Astrocyte of the cerebellum (primary cell): ENCODE results near the gene ADAMTS7.
"Not testable (repeated sequence)": the region's sequence is repeated elsewhere in the genome, so short reads cannot be mapped to it uniquely, and the experiment has no call there.

Experiments used
- DNase-seq: peaks from one replicate; pipeline ENCODE4 v3.0.0-alpha.2; 2011; ENCODE audit warnings: low read depth
- H3K4me3 ChIP-seq: 2 replicates; pipeline ENCODE4 v1.5.1; 2011; ENCODE audit warnings: mild to moderate bottlenecking, low read depth, low read length, moderate library complexity
- in situ Hi-C: cut with HindIII; loops from 2 replicates; pipeline ENCODE4 v1.10.0; 2017; ENCODE audit warnings: low sequenced_read_pairs
- TF ChIP-seq, protein P1 (sequence below): IDR thresholded peaks from 2 replicates; pipeline ENCODE4 v1.5.1; 2012; ENCODE audit warnings: low read length, low read depth, moderate library complexity, mild to moderate bottlenecking; ENCODE audit errors: missing control alignments

Gene ADAMTS7

DNA sequence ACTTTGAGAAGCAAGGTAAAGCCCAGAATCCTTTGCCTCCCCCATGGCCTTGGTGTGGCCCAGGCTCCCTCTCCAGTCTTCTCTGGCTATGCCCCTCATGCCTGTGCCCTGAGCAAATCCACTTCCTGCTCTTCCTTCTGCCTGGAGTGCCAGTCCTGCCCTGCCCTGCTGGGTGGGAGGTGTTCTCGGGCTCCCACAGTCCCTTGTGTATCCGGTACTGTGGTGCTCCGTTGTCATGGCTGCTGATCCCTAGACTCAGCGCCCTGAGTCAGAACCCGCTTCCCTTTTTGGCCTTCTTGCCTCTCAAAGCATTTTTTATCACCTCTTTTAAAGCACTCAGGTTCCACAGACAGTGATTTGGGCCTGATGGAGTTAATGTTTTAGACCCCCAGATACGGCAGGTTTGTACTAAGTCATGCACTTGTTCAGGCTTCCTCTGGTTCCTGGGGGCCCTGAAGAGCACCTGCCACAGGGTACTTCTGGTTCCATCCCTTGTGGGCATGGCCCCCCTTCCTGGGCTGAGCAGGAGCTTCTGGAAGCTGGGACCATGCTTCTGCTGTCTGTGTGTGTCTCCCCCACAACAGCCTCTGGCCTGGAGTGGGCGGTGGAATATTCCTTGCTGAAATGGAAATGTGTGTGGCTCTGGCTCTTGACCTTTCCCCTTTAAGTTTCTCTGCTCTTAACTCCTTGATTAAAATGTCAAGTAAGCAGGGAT is 29.6 kb upstream of the ADAMTS7 start:
- in situ Hi-C loops, result no loop called here
- no peak overlapping the region for H3K4me3 ChIP-seq
- DNase-seq, result no peak
- TF ChIP-seq, protein P1, sequence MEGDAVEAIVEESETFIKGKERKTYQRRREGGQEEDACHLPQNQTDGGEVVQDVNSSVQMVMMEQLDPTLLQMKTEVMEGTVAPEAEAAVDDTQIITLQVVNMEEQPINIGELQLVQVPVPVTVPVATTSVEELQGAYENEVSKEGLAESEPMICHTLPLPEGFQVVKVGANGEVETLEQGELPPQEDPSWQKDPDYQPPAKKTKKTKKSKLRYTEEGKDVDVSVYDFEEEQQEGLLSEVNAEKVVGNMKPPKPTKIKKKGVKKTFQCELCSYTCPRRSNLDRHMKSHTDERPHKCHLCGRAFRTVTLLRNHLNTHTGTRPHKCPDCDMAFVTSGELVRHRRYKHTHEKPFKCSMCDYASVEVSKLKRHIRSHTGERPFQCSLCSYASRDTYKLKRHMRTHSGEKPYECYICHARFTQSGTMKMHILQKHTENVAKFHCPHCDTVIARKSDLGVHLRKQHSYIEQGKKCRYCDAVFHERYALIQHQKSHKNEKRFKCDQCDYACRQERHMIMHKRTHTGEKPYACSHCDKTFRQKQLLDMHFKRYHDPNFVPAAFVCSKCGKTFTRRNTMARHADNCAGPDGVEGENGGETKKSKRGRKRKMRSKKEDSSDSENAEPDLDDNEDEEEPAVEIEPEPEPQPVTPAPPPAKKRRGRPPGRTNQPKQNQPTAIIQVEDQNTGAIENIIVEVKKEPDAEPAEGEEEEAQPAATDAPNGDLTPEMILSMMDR, result no peak

DNA sequence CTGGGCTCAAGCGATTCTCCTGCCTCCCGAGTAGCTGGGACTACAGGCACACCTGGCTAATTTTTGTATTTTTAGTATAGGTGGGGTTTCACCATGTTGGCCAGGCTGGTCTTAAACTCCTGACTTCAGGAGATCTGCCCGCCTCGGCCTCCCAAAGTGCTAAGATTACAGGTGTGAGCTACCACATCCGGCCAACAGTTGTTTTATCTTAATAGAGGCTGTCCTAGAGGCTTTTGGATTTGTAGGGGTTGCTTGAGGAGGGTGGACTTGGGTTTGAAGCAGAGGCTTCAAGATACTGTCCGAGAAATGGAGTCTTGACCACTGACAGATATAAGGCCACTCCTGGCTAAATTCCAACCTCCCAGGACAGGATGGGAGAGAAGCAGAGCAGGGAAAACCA is 27.9 kb upstream of the ADAMTS7 start:
- DNase-seq, H3K4me3 ChIP-seq, in situ Hi-C loops: not testable (repeated sequence)

DNA sequence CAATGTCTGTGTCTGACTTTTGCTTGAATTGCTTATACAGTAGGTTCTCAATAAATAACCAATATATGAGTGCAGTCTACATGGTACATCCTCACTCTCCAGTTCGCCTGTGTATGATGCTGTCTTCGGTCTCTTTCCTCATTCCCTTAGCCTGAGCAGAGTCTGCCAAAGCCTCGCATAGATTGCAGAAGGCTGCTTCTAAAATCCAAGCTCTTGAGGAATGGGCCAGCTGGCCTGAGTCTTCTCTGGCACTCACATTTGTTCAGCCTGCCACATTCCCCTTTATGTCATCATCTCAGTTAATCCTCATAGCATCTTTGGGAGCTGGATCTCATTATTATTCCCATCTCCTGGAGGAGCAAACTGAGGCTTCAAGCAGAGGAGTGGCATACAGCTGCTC is 27.2 kb upstream of the ADAMTS7 start:
- H3K4me3 ChIP-seq, result no peak overlapping the region
- DNase-seq, result no peak
- TF ChIP-seq, protein P1, result no peak
- in situ Hi-C loops, result no loop called here

DNA sequence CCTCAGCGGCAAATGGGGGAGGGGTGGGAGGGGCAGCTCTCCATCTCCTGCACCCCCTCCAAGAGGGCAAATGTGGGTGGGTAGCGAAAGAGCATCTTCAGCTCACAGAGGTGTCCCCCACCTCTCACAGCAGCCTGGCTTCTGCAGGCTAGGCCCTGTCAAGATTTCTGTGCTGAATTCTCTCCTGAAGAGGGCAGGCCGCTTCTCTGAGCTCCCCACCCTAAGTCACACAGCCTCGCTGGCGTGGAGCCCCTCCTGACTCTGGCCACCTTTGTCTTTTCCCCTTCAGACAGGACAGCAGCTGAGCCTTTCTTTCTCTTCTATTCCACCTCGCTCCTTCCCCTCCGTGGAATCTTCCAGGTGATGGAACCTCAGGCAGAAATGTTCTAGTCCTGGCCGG is 26.3 kb upstream of the ADAMTS7 start:
- H3K4me3 ChIP-seq, result no peak overlapping the region
- in situ Hi-C loops, result no loop called here
- no peak for DNase-seq
- TF ChIP-seq, protein P1, result no peak

DNA sequence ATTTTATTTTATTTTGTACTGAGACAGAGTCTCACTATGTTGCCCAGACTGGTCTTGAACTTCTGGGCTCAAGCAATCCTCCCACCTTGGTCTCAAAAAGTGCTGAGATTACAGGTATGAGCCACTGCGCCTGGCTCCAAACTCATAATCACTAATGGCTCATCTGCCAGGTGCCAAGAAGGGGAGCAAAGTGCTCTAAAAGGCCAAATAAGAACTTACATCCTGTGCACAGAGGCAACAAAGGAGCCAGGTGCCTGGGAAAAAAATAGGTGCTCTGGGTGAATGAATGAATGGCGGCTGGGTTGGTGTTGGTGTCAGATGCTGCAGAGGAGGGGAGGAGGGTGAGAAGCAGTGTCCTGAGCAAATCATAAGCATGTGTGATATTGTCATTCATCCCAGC is 25.9 kb upstream of the ADAMTS7 start:
- DNase-seq, result no peak
- TF ChIP-seq, protein P1, result no peak
- no peak overlapping the region for H3K4me3 ChIP-seq
- in situ Hi-C loops, result no loop called here

DNA sequence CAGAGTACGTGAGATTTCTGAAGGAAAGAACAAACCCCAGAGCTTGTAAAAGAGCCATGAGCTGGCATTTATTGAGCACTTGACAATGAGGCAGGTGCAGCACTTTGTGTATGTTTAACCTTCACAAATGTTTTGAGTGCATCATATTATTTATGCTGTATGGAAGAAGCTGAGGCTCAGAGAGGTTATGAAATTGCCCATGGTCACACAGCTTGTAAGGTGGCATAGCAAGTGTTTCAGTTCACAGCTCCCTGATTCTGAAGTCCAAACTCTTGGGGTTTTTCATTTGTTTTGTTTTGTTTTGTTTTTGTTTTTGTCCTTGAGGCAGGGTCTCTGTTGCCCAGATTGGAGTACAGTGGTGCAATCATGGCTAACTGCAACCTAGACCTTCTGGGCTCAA is 25.1 kb upstream of the ADAMTS7 start:
- TF ChIP-seq, protein P1, result no peak
- no peak for DNase-seq
- in situ Hi-C loops, result no loop called here
- no peak overlapping the region for H3K4me3 ChIP-seq

DNA sequence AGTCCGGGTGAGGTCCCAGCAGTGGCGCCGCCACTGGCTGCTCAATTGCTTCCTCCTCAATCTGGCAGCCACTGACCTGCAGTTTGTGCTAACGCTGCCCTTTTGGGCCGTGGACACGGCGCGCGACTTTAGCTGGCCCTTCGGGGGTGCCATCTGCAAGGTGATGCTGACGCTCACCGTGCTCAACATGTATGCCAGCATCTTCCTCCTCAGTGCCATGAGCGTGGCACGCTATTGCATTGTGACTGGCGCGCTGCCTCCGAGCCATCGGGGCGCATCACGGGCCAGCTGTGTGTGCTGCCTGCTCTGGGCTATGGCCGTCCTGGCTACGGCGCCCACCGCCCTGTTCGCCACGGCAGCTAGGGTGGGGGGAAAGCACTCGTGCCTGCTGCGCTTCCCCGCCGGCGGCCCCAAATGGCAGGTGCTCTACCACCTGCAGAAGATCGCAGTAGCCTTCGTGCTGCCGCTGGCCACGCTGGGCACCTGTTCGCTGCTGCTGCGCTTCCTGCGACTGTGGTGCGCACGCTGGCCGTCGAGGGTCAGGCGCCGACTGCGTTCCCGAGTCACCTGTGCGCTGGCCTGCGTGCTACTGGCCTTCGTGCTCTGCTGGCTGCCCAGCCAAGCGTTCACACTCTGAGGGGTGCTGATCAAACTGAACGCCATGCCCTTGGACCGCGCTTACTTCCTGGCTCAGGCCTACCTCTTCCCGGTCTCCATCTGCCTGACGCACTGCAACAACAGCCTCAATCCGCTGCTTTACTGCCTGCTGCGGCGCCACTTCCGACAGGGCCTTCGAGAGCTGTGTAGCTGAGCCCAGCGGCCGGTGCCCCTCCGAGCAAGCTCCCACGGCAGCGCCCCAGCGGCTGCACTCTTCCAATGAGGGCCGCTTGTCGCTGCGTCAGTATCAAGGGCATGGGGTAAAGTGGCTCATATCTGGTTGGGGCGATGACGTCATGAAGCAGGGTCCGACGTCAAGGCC is 20.3 kb upstream of the ADAMTS7 start:
- DNase-seq, result no peak
- in situ Hi-C loops, result no loop called here
- H3K4me3 ChIP-seq, result no peak overlapping the region
- TF ChIP-seq, protein P1, result no peak
